Measurements from ENCODE around the gene SETD3. TPM values are rescaled to one million over a fixed set of nuclear protein-coding genes. Genes with fewer than 3 reads are reported as not detected.

Gene SETD3
- polyA plus RNA-seq, 3 donors = 57.4 to 67.0 (median 61.4) TPM

- DNase-seq = no peak
These were observed 55.4 kb downstream of the SETD3 start for GRCh38 chr14:99425272-99425681.

- no peak for DNase-seq
These were observed 56.3 kb downstream of the SETD3 start for GRCh38 chr14:99424306-99424877.

- DNase-seq = no peak
These were observed 57.2 kb downstream of the SETD3 start for GRCh38 chr14:99423434-99423833.

GRCh38 chr14:99422228-99423010, 58.2 kb downstream of the SETD3 start:
- no peak for DNase-seq

GRCh38 chr14:99420711-99421110, 59.9 kb downstream of the SETD3 start:
- DNase-seq = no peak

- DNase-seq = no peak
These were observed 60.8 kb downstream of the SETD3 start for GRCh38 chr14:99419905-99420304.

GRCh38 chr14:99418242-99418641, 62.4 kb downstream of the SETD3 start:
- no peak for DNase-seq

- DNase-seq = no peak
These were observed 63.8 kb downstream of the SETD3 start for GRCh38 chr14:99416909-99417308.

- peak; percentile 90 for DNase-seq
These were observed 65.0 kb downstream of the SETD3 start for GRCh38 chr14:99415496-99416281.

- no peak for DNase-seq
These were observed 66.7 kb downstream of the SETD3 start for GRCh38 chr14:99413911-99414310.

GRCh38 chr14:99413172-99413571, 67.5 kb downstream of the SETD3 start:
- no peak for DNase-seq

- no peak for DNase-seq
These were observed 68.3 kb downstream of the SETD3 start for GRCh38 chr14:99412117-99413061.

- DNase-seq = no peak
These were observed 70.6 kb downstream of the SETD3 start for GRCh38 chr14:99410019-99410418.

GRCh38 chr14:99408971-99409289, 71.7 kb downstream of the SETD3 start:
- DNase-seq = no peak

GRCh38 chr14:99408286-99408970, 72.2 kb downstream of the SETD3 start:
- no peak for DNase-seq

- no peak for DNase-seq
These were observed 73.2 kb downstream of the SETD3 start for GRCh38 chr14:99407416-99407815.

- DNase-seq = no peak
These were observed 77.7 kb downstream of the SETD3 start for GRCh38 chr14:99402950-99403349.

- DNase-seq = no peak
These were observed 78.4 kb downstream of the SETD3 start for GRCh38 chr14:99402285-99402648.

- no peak for DNase-seq
These were observed 78.9 kb downstream of the SETD3 start for GRCh38 chr14:99401621-99402284.

GRCh38 chr14:99401211-99401610, 79.4 kb downstream of the SETD3 start:
- DNase-seq = no peak

- DNase-seq = no peak
These were observed 83.0 kb downstream of the SETD3 start for GRCh38 chr14:99397698-99398097.
